OCI-LY3 (cell line): Measurements from ENCODE around the gene MAP1LC3B2.

Experiments
- CTCF ChIP-seq: fragments of 200-600, 300-600 bp; sonication (generic); IDR thresholded peaks from 2 replicates; pipeline ENCODE4 v1.5.1; 2014; ENCODE audit warnings: antibody characterized with exemption, low read length, low read depth
- EZH2phosphoT487 ChIP-seq: fragments of 200-600 bp; shearing (Covaris generic); IDR thresholded peaks from 2 replicates; pipeline ENCODE4 v1.6.1; 2018; ENCODE audit warnings: antibody characterized with exemption, mixed run types, low read depth

GRCh38 chr12:116571089-116571488 lies 11.9 kb downstream of the MAP1LC3B2 start:
- no peak for TF ChIP-seq CTCF
- TF ChIP-seq EZH2phosphoT487, result no peak
